Stimulated activated CD4-positive, alpha-beta T cell treated with anti-CD3 and anti-CD28 coated beads, Interleukin-1b, Interleukin-23, amount 100 ng/mL, for 24 hours (primary cell): ENCODE data around the gene CDC42.

Experiments used
- DNase-seq, 4 experiments: peaks; one replicate each; pipeline ENCODE4 v3.0.0-alpha.2; 2020; ENCODE audit warnings: low read depth in 4 of 4, low spot score in 1 of 4

Gene CDC42

GRCh38 chr1:22107126-22107525, 54.6 kb downstream of the CDC42 start:
- DNase-seq = no peak

DNA sequence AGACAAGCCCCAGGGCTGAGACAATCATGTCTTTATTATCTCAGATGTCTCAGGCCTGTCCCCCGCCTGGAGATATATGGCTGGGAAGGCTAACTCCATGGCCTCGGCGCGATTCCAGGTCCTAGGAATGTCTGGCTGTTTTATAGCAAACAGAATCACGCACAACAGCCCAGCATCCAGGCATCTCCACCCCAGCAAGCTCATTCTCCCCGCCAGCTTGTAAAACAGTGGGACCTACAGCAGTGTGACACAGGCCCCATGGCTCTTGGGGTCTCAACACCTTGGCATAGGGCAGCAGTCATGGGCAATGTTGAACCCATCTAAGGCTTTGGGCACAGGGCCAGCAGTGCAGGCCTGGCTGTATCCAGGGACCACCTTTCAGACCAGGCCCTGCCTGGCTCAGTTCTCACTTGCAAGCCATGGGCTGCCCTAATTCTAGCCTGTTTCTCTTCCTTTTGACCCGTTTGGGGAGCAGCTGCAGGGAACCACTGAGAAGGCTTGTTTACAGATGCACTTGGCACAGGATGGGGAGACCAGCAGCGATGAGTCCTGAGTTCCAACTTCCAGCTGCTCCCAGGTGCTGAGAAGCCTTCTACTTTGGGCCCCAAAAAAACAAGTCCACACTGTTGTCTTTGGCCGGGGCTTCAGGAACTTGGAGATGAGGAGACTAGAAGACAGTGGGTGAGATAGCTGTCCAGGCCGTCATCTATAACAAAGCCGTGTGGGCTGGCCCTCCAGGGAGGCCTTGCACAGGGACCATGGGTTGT, 56.0 kb downstream of the CDC42 start:
- DNase-seq = no peak

DNA sequence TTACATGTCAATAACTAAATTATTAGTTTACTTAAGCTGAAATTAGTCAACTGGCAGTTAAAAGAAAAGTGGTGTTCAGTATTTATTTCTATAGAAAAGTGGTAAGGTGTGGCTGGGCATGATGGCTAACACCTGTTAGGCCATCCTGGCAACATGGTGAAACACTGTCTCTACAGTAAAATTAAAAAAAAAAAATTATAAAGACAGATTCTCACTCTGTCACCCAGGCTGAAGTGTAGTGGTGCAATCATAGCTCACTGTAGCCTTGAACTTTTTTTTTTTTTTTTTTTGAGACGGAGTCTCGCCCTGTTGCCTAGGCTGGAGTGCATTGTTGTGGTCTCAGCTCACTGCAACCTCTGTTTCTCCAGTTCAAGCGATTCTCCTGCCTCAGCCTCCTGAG, 57.5 kb downstream of the CDC42 start:
- no peak for DNase-seq

DNA sequence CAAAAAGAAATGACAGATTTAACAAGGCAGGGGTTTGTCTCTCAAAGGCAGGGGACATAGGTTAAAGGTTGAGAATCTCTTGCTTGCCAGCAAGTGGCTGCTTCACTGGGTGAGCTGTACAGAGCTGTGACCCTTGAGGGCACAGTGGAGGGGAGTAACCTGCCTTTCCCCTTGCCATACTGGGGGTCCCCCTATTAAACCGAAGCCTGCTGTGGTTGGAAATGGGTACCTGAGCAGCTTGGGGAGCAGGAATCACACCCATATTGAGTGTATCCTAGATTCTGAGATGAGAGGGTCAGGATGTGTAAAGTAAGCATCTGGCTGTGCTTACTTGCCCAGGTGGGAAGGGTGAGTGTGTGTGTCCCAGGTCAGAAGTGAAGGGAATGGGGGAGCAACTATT, 58.6 kb downstream of the CDC42 start:
- DNase-seq = no peak

- DNase-seq = no peak
Measured at GRCh38 chr1:22111620-22112019, 59.1 kb downstream of the CDC42 start.

DNA sequence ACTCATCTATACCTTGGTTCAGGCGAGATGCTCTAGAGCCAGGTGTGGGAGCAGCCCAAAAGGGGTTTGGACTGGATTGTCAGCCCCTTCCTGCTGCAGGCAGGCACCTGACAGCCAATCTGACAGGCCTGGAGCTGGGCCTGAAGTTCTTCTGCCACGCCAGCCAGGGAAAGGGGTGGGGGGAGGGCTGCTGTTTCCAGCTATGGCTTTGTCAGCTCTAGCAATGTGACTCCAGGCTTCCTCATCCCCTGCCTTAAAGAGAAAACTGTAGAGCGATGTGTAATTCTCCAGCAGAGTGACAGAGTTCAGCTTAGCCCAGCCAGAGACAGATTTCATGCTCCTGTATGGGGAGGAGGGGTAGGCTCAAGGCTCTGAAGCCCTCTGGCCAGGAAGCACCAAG, 60.0 kb downstream of the CDC42 start:
- no peak for DNase-seq

GRCh38 chr1:22114083-22115012, 61.8 kb downstream of the CDC42 start:
- DNase-seq = no peak

- no peak for DNase-seq
Measured at GRCh38 chr1:22115286-22115685, 62.8 kb downstream of the CDC42 start.

DNA sequence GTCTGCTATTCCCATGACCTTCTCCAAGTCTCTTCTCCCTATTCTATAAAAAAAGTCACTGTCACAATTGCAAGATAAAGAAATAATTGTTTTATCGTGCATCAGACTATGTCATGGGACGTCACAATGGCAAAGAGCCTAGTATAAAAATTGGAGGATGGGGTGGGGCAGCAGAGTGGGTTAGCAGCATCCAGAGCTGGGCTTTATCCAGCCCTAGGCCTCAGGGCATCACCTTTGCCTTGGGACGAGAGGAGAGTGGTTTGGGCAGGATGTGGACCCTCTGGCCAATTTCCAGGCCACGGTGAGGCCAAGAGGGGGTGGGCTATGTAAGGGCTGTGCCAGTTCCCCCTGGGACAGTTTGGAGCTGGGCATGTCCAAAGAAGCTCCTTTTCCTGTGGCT, 64.7 kb downstream of the CDC42 start:
- no peak for DNase-seq

DNA sequence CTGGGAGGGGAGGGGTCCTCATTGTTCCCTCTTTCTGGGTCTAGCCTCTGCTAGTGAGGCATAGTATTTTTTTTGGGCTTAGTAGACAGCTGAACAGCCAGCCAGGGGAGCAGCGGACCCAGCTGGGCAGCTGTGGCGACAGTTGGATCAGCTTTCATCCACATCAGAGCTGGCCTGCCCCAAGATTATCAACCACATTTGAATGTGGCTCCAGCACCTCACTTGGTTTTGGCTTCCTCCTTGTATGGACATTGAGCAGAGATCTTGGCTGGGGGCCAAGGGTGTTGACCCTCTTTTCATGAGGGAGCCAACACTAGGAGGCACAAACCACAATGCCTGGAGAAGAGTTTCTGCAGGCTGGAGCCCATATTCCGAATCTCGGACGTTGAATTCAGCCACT, 65.3 kb downstream of the CDC42 start:
- no peak for DNase-seq

DNA sequence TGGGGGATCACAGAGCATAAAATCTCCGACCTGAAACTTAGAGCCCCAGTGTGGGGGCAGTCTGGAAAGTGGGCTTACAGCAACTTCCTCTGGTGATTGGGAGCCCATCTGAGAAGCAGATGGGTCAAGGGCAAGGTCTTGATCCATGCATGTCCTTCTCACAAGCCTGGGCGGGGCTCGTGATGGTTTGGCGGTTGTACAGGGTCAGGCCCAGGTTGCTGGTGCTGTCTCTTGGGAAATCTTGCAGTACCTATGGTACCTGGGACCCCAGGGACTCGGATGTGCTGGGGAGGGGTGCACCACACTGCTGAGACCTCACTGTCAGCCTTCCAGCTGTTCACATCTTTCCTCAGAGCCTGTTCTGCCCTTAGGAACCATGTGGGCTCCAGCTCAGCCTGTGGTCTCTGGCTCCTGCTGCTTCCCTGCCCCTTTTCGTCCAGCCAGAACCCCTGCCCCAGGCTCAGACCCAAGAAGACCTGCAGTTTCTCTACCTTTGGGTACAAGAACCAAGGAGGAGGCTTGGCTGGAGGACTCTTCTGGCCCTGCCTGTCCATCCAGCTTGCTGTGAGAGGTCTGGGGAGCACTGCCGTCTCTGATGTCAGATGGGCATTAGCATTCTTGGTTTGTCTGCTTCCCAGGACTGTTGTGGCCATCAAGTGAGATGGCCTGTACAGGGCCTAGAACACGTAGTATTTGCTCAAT, 65.9 kb downstream of the CDC42 start:
- no peak for DNase-seq

GRCh38 chr1:22119626-22120468, 67.3 kb downstream of the CDC42 start:
- DNase-seq = no peak

GRCh38 chr1:22120469-22120790, 67.9 kb downstream of the CDC42 start:
- DNase-seq = no peak

- no peak for DNase-seq
Measured at GRCh38 chr1:22121421-22121911, 69.0 kb downstream of the CDC42 start.

DNA sequence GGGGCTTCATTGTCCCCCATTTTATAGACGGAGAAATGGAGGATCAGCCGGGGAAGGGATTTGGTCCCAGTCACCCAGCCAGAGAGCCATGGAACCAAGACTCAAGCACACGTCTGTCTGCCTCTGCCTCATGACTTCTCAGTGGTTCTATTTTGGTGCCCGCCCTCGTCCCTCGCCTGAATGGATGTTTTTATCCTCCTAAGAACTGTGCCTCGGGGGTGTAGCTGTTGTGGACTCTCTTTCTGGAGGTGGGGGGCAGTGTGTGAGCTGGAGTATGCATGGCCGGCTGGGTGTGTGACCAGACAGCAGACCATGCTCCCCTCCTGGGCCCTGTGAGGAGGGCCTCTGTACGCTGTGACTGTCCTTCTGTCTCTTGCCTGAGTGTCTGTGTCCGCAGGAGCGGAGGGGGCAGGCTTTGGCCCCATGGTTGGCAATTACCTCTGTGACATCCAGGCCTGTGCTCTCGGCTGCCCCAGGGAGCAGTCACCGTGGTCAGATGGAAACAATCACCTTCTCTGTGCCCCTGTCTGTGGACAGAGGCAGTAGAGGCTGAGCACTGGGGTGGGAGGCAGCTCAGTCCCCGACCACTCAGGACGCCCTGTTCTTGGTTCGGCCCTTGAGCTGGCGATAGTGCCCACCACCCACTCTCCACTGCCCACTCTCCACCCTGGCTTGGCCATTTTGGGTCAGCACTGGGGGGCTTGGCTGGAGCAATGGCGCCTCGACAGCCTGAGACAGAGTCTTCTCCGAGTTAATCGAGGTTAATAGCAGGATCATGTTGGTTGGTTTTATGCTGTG, 70.0 kb downstream of the CDC42 start:
- DNase-seq = no peak

DNA sequence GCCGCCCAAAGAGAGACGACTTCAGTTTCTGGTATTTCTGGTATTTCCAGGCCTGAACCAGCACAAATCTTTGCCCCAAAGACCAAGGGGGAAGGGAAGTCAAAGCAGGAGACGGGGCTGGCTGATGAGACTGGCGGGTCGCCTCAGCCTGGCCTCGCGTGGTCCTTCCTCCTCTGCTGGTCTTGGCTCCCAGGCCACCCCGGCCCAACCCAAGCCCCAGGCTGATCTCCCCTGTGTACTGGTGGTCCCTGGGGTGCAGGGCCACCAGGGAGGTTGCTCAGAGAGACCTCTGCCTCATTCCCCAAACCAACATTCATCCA, 70.5 kb downstream of the CDC42 start:
- DNase-seq = no peak

DNA sequence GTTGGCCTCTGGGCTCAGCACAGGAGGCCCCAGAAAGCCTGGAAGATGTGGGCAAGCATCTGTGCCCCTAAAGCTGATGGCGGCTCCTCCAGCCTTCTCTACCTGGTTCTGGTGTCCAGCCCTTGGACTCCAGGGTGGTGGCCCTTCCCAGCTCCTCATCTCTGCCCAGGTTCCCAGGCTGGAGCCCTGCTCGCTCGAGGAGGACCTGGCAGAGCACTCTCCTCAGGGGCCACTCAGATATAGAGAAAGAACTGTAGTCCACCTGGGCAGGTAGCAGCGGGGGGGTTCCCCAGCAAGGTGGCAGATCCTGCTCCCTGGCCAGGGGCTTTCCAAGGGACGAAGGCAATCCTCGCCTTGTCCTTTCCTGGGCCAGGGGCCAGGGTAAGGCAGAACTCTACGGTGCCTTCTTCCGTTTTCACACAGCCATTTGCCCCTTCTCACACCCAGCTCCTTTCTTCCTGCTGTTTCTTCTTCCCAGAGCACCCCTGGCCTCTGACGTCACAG, 71.4 kb downstream of the CDC42 start:
- no peak for DNase-seq

- DNase-seq = no peak
Measured at GRCh38 chr1:22124592-22125229, 72.2 kb downstream of the CDC42 start.

DNA sequence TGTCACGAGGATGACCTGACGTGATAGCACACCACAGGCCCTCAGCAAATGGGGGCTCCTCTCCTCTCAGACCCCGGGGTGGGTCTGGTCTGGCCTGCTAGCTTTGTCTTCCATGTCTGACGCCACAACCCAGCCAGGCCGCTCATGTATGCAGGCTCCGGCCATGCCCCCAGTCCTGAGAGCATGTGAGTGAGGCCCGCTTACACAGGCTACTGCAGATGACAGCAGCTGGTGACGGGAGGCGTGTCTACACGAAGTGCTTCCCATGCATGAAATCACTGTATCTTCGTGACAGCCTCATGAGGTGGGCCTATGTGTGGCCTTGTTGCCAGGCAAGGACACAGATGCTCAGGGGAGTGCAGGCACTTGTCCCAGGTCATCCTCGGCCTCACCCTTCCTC, 74.0 kb downstream of the CDC42 start:
- no peak for DNase-seq

DNA sequence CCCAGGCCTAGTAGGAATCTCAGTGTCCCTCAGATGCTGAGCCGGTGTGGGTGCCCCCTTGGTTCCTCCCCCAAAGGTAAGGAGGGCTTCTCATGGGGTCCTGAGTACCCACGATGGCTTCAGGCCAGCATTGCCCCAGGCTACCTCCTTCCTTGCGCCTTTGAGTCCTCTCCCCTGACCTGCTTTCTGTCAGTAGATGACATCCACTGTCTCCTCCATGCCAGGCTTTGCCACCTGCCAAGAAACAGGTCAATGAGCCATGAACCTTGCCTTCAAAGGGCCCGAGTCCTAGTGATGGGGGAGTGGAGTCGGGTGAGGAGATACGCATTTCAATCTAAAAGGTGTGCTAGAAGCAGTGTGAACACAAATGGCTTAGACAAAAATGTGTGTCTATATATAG, 74.7 kb downstream of the CDC42 start:
- no peak for DNase-seq
